Pancreas (tissue), 10 donors: ENCODE data around the gene NSUN5. TPM values are rescaled to one million over a fixed set of nuclear protein-coding genes. Genes with fewer than 3 reads are reported as not detected.
"Not testable (repeated sequence)": the region's sequence is repeated elsewhere in the genome, so short reads cannot be mapped to it uniquely, and the experiment has no call there.

Experiments used
- ATAC-seq, 4 donors: fragments of 200-7000 bp; cut with Tn5 transposase; one replicate each; pipeline versions ENCODE4 v1.8.0 to v1.9.1; 2020; ENCODE audit warnings: mild to moderate bottlenecking in 4 of 4, moderate library complexity in 4 of 4
- DNase-seq, 6 donors: peaks; one replicate each; pipeline ENCODE4 v3.0.0-alpha.2; 2020
- FAIRE-seq: peaks from 2 replicates; lab custom pipeline; 2012; peaks lifted over from hg19 to GRCh38; lab: Jason Lieb, UNC
- H3K27ac ChIP-seq, 4 donors: fragments of 200-600 bp; sonication (generic); 1 replicate in 3 of 4; 2 replicates in 1 of 4; pipeline versions ENCODE4 v1.5.0 to v1.8.0; 2020
- H3K27me3 ChIP-seq, 4 donors: fragments of 200-600 bp; one replicate each; pipeline ENCODE4 v1.8.0; 2021
- H3K36me3 ChIP-seq, 3 donors: fragments of 200-600 bp; sonication (generic) in 1 of 3; one replicate each; pipeline versions ENCODE4 v1.5.0 to v1.8.0; 2020 to 2021
- H3K4me1 ChIP-seq, 3 donors: fragments of 200-600 bp; one replicate each; pipeline ENCODE4 v1.8.0; 2021
- H3K4me3 ChIP-seq, 4 donors: fragments of 200-600 bp; sonication (generic) in 2 of 4; one replicate each; pipeline versions ENCODE4 v1.5.0 to v1.8.0; 2020 to 2021
- H3K9me3 ChIP-seq, 4 donors: fragments of 200-600 bp; one replicate each; pipeline ENCODE4 v1.8.0; 2021
- WGBS, 2 donors: extraction: QIAGEN DNeasy Blood & Tissue Kit; methylation state at CpG; one replicate each; pipeline ENCODE4 v1.1.7; 2013; 5-methylcytosine and 5-hydroxymethylcytosine counted together
- intact Hi-C, 3 donors: fragments of 100-400 bp; cut with DNase I; formaldehyde crosslinking; loops; one replicate each; pipeline versions ENCODE4 v1.11.1 to v1.14.2; 2022
- polyA plus RNA-seq, 2 donors: library from polyadenylated mRNA; stranded (reverse); fragments of 200-250 nt; gene quantifications; one replicate each; pipeline ENCODE4 v1.2.3, GENCODE V29; 2013
- total RNA-seq, 6 donors: library from RNA; stranded (reverse); fragmentation: NEBNext Ultra II Directional in 4 of 6; extraction: Animal tissue kit (Norgen Biotek cat#: 25700) in 4 of 6; gene quantifications; one replicate each; pipeline versions ENCODE4 v1.2.1 to v1.2.4, GENCODE V29; 2021 to 2023
- donor health status: healthy with polysubstance abuse.
- donor health status: DM: no; HTN: no; CAD: no; lungs with moderate emphysema.
- donor health status: DM: no; HTN: no; CAD: no.
- donor health status: control.
- donor health status: control.
- donor health status: Bipolar disorder and iron deficiency.
- donor health status: DM: yes; HTN: yes; CAD: no.
- donor health status: DM: no; HTN: no; CAD: no.
- donor health status: DM: no; HTN: no; CAD: no.
- donor health status: DM: yes; HTN: yes; CAD: no.

NSUN5 gene
- total and polyA plus RNA-seq, 8 donors, result 11.4 to 35.3 (median 17.9) TPM

DNA sequence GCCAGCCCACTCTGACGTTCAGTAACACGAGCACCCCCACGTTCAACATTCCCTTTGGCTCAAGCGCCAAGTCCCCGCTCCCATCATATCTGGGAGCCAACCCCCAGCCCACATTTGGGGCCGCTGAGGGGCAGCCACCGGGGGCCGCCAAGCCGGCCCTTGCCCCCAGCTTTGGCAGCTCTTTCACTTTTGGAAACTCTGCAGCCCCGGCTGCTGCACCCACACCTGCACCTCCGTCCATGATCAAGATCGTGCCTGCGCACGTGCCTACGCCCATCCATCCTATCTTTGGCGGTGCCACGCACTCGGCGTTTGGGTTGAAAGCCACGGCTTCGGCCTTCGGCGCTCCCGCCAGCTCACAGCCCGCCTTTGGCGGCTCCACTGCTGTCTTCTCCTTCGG lies 10.9 kb downstream of the NSUN5 start:
- H3K27me3 ChIP-seq, H3K4me3 ChIP-seq, H3K4me1 ChIP-seq, DNase-seq, FAIRE-seq, ATAC-seq, intact Hi-C loops, H3K27ac ChIP-seq, H3K9me3 ChIP-seq, H3K36me3 ChIP-seq: not testable (repeated sequence)
- WGBS, 2 donors, result 82 to 86% methylated on average over 9 to 26 of the region's 27 CpGs

DNA sequence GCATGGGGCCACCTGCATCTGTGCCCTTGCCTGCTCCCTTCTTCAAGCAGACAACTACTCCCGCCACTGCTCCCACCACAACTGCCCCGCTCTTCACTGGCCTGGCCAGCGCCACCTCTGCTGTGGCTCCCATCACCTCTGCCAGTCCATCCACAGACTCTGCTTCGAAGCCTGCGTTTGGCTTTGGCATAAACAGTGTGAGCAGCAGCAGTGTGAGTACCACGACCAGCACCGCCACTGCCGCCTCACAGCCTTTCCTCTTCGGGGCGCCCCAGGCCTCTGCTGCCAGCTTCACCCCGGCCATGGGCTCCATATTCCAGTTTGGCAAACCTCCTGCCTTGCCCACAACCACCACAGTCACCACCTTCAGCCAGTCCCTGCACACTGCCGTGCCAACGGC lies 11.4 kb downstream of the NSUN5 start:
- H3K27me3 ChIP-seq, H3K4me3 ChIP-seq, H3K9me3 ChIP-seq, DNase-seq, FAIRE-seq, H3K36me3 ChIP-seq, intact Hi-C loops, H3K27ac ChIP-seq, ATAC-seq, H3K4me1 ChIP-seq: not testable (repeated sequence)
- WGBS, 2 donors, result no CpG with 5 or more reads among the region's 13 CpGs

DNA sequence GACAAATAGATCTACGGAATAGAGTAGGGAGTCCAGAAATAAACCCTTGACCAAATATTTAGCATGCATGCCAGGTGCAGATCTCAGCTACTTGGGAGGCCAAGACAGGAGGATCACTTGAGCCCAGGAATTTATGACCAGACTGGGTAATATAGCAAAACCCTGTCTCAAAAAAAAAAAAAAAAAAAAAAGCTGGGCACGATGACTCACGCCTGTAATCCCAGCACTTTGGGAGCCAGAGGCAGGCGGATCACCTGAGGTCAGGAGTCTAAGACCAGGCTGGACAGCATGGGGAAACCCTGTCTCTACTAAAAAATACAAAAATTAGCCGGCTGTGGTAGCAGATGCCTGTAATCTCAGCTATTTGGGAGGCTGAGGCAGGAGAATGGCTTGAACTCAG lies 31.4 kb downstream of the NSUN5 start:
- ATAC-seq, FAIRE-seq, DNase-seq, H3K27me3 ChIP-seq, H3K4me3 ChIP-seq, H3K27ac ChIP-seq, intact Hi-C loops, H3K9me3 ChIP-seq, H3K4me1 ChIP-seq, H3K36me3 ChIP-seq: not testable (repeated sequence)
- 32 to 45% methylated on average over 1 of the region's 5 CpGs for WGBS, 2 donors

DNA sequence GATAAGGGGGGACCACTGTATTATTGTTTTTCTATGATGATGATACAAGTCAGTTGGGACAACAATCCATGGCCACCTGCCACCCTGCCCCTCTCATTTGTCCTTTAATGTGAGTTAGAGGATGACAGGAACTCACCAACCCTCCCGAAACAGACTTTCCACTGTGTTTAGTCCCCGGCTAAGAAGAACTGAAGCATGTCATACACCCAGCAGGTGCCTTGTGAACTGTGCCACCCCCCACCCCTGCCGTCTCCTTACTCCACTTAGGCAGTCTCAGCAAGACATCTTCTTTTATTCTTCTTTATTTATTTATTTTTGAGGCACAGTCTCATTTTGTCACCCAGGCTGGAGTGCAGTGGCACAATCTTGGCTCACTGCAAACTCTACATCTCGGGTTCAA lies 40.8 kb downstream of the NSUN5 start:
- ATAC-seq, H3K9me3 ChIP-seq, H3K27ac ChIP-seq, H3K4me3 ChIP-seq, H3K27me3 ChIP-seq, H3K4me1 ChIP-seq, H3K36me3 ChIP-seq, DNase-seq, intact Hi-C loops, FAIRE-seq: not testable (repeated sequence)
- 77 to 84% methylated on average over 3 of the region's 4 CpGs for WGBS, 2 donors

DNA sequence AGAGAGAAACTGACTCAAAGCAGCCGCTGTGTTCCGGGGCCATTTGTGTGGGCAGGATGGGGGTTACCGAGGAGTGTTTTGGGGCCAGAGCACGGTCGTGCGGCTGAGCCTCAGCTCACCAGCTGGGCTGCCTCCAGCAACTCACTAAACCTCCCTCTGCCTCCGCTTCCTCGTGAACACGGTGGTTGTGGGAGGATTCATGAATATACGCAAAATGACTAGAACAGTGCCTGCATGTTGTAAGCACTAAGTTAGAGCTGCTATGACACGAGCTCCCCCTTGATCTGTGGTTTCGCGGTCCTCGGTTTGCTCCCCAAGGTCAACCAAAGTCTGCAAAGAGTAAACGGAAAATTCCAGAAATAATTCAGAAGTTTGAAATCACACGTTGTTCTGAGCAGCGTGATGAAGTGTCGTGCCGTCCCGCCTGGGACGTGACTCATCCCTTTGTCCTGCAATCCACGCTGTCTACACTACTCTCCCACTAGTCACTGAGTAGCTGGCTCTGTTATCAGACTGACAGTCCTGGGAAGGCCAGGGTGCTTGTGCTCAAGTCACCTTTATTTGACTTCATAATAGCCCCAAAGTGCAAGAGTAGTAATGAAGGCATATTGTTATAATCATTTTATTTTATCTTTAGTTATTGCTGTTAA lies 41.8 kb downstream of the NSUN5 start:
- FAIRE-seq, DNase-seq, H3K4me1 ChIP-seq, intact Hi-C loops, H3K9me3 ChIP-seq, H3K27ac ChIP-seq, H3K4me3 ChIP-seq, H3K36me3 ChIP-seq, H3K27me3 ChIP-seq: not testable (repeated sequence)
- ATAC-seq, result peak in 1 of 4 donors; percentile 71
- WGBS, 2 donors, result no CpG with 5 or more reads among the region's 22 CpGs

DNA sequence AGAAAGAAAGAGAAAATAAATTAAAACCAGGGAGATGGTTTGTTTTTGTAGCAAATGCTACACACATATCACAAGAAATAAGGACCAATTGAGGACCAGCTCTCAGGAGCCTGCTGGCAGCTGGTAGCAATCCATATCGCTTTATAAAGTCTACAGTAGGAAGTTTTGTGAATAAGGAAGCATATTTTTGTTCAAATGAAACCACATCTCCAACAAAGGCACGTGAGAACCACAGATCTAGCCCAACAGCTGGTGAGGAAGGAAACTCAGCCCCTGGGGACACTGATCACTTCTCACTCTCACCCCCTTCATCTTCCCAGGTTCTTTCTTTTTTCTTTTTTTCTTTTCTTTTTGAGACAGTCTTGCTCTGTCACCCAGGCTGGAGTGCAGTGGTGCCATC lies 46.2 kb downstream of the NSUN5 start:
- FAIRE-seq, H3K27ac ChIP-seq, H3K4me3 ChIP-seq, H3K4me1 ChIP-seq, intact Hi-C loops, H3K27me3 ChIP-seq, H3K36me3 ChIP-seq, DNase-seq, H3K9me3 ChIP-seq: not testable (repeated sequence)
- peak in 1 of 4 donors; percentile 47 for ATAC-seq
- WGBS, 2 donors, result 29% methylated on average over 1 of the region's 2 CpGs; no CpG with 5 or more reads in 1 of the 2 donors

Other genes starting within 250 kb of the NSUN5 start
- not detected for gene SPDYE9, start 222.8 kb downstream of the NSUN5 start, total RNA-seq
- gene SPDYE9, start 222.8 kb downstream of the NSUN5 start, polyA plus RNA-seq, result not detected
- gene TRIM50, start 19.3 kb upstream of the NSUN5 start, total RNA-seq, result 10 to 100 TPM in 4 of 6 donors, 1 to 10 TPM in 2; 5.5 to 35.9 (median 11.5) TPM
- 10 to 100 TPM; 21.5 to 31.7 TPM for gene TRIM50, start 19.3 kb upstream of the NSUN5 start, polyA plus RNA-seq
- not detected for gene FKBP6, start 19.3 kb upstream of the NSUN5 start, total RNA-seq
- gene FKBP6, start 19.3 kb upstream of the NSUN5 start, polyA plus RNA-seq, result under 1 TPM; 0.05 to 0.38 TPM
- gene FZD9, start 125.0 kb upstream of the NSUN5 start, total RNA-seq, result under 1 TPM; 0.28 to 0.63 (median 0.46) TPM
- under 1 TPM; 0.38 to 0.95 TPM for gene FZD9, start 125.0 kb upstream of the NSUN5 start, polyA plus RNA-seq
- 10 to 100 TPM; 16.1 to 29.0 (median 18.9) TPM for gene BAZ1B, start 213.5 kb upstream of the NSUN5 start, total RNA-seq
- gene BAZ1B, start 213.5 kb upstream of the NSUN5 start, polyA plus RNA-seq, result 10 to 100 TPM; 11.6 to 12.8 TPM
- 10 to 100 TPM; 13.5 to 20.9 (median 17.1) TPM for gene BCL7B, start 248.9 kb upstream of the NSUN5 start, total RNA-seq
- gene BCL7B, start 248.9 kb upstream of the NSUN5 start, polyA plus RNA-seq, result 10 to 100 TPM; 34.4 to 44.6 TPM